Measurements from ENCODE around the gene TMEM131. TPM values are rescaled to one million over a fixed set of nuclear protein-coding genes. Genes with fewer than 3 reads are reported as not detected.

The TMEM131 gene
- polyA plus RNA-seq, 3 donors: 7.1 to 11.0 (median 10.6) TPM

Other genes starting within 250 kb of the TMEM131 start
- gene VWA3B, start 91.2 kb upstream of the TMEM131 start, polyA plus RNA-seq: under 1 TPM in 1 of 3 donors, not detected in 2; 0.29 TPM

All from adipose tissue (tissue), 3 donors.